ENCODE results near the gene FAM43B. TPM values are rescaled to one million over a fixed set of nuclear protein-coding genes. Genes with fewer than 3 reads are reported as not detected.

The FAM43B gene
- total and polyA plus RNA-seq, 7 donors = 0.05 to 1.2 (median 0.50) TPM

DNA sequence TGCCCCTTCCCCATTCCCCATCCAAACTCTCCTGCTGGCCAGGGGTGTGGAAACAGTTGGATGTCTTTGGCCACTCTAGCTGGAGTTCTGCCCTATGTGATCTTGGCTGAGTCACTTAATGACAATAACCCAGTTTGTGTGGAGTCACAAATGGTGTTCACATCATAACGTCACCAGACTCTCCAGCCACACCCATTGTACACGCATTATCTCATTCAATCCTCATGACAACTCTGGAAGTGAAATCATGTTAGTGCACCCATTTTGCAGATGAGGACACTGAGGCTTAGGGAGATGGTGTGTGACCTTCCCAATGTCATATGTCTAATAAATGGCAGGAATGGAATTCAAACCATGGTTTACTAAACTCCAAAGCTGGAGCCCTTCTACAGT, 35.3 kb downstream of the FAM43B start:
- Histone ChIP-seq H3K9me3 (no peaks in the 10 kb centered on the region), H3K36me3 (ENCODE audit: insufficient read depth in 1 of 2, low read depth in 1 of 2) (no peaks in the 10 kb centered on the region), H3K27me3 (ENCODE audit: insufficient read depth in 3 of 3, low read length in 2 of 3) (peaks cover 0 to 36% (median 5%) of the 10 kb centered on the region in 3 donors), H3K4me3 (no peak overlapping the region), H3K27ac (no peak overlapping the region), H3K4me1 (no peaks in the 10 kb centered on the region)
- TF ChIP-seq, protein P1, sequence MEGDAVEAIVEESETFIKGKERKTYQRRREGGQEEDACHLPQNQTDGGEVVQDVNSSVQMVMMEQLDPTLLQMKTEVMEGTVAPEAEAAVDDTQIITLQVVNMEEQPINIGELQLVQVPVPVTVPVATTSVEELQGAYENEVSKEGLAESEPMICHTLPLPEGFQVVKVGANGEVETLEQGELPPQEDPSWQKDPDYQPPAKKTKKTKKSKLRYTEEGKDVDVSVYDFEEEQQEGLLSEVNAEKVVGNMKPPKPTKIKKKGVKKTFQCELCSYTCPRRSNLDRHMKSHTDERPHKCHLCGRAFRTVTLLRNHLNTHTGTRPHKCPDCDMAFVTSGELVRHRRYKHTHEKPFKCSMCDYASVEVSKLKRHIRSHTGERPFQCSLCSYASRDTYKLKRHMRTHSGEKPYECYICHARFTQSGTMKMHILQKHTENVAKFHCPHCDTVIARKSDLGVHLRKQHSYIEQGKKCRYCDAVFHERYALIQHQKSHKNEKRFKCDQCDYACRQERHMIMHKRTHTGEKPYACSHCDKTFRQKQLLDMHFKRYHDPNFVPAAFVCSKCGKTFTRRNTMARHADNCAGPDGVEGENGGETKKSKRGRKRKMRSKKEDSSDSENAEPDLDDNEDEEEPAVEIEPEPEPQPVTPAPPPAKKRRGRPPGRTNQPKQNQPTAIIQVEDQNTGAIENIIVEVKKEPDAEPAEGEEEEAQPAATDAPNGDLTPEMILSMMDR (IDR thresholded peaks at IDR 0.05) = no peak
- DNase-seq (no peak), ATAC-seq (peak in 3 of 4 donors; percentile 41 to 55 (median 46))
- 34 to 46% (median 45%) methylated on average over 2 of the region's 2 CpGs for WGBS, 3 donors
- intact Hi-C loops (cut with DNase I) = no loop called here

GRCh38 chr1:20588634-20589225, 36.4 kb downstream of the FAM43B start, which contains the start of gene CDA:
TSS of gene CDA (plus strand) at chr1:20589097. CDS start at chr1:20589130, 33 bp downstream.
- Histone ChIP-seq H3K27me3 (ENCODE audit: insufficient read depth in 3 of 3, low read length in 2 of 3) (peaks cover 0 to 38% (median 5%) of the 10 kb centered on the region in 3 donors), H3K27ac (no peak within 1 kb of the TSS), H3K4me1 (no peaks in the 10 kb centered on the region), H3K4me3 (peak within 1 kb of the TSS; percentile 36), H3K36me3 (ENCODE audit: insufficient read depth in 1 of 2, low read depth in 1 of 2) (no peaks in the 10 kb centered on the region), H3K9me3 (no peaks in the 10 kb centered on the region)
- ATAC-seq (peak in 2 of 4 donors; percentile 18 to 25), DNase-seq (peak; percentile 43 to 54)
- intact Hi-C loops (cut with DNase I) = no loop called here
- 28 to 39% (median 34%) methylated on average over 11 of the region's 11 CpGs for WGBS, 3 donors
- TF ChIP-seq, protein P1 (IDR thresholded peaks at IDR 0.05) = no peak

DNA sequence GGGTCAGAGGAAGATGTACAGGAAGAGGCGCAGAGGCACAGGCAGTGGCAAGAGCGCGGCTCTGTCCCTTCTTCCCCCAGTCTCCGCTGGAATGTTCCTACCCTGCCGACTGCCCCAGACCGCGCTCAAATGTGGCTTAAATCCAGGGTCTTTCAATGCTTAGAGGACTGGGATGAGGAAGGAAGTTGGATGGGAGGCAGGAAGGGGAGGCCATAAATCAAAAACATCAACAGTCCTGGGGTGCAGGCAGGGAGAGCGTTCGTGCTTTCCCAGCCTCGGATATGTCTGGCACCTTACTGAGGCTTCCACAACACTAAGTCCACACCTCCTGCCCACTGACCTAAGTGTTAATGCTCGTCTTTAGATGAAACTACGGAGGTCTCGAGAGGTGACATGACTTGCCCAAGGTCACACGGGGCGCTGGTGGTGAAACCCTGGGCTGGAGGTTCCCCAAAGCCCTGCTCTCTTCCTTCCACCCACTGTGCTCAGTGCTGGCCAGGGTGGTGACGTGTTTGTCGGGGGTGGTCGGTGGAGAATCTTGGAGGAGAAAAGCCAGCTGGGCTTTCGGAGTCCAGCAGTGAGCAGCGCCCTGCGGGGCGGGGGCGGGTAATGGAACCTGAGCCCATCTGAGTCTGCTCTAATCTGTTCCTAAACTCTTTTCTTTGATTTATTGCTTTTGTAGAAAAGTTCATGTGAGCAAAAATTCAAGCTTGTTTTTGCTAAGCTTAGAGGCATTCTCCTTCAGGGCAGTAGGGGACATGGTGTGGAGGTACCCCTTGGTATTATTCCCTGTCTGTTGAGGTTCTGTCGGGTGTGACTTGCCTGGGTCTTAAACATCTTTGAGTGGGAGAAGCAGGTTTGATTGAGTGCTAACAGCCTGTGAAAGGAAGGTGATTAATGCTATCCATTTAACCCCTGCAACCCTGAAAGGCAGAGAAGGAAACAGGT, 37.2 kb downstream of the FAM43B start:
- ATAC-seq = peak; percentile 32 to 58 (median 54)
- 7 to 12% (median 9%) methylated on average over 24 of the region's 24 CpGs for WGBS, 3 donors
- Histone ChIP-seq H3K4me3 (peak overlapping the region; percentile 36), H3K27ac (no peak overlapping the region), H3K36me3 (ENCODE audit: insufficient read depth in 1 of 2, low read depth in 1 of 2) (no peaks in the 10 kb centered on the region), H3K9me3 (no peaks in the 10 kb centered on the region), H3K4me1 (no peaks in the 10 kb centered on the region), H3K27me3 (ENCODE audit: insufficient read depth in 3 of 3, low read length in 2 of 3) (peaks cover 0 to 38% (median 5%) of the 10 kb centered on the region in 3 donors)
- DNase-seq = peak; percentile 75 to 84
- intact Hi-C loops (cut with DNase I) = no loop called here
- TF ChIP-seq, protein P1 (IDR thresholded peaks at IDR 0.05) = no peak

DNA sequence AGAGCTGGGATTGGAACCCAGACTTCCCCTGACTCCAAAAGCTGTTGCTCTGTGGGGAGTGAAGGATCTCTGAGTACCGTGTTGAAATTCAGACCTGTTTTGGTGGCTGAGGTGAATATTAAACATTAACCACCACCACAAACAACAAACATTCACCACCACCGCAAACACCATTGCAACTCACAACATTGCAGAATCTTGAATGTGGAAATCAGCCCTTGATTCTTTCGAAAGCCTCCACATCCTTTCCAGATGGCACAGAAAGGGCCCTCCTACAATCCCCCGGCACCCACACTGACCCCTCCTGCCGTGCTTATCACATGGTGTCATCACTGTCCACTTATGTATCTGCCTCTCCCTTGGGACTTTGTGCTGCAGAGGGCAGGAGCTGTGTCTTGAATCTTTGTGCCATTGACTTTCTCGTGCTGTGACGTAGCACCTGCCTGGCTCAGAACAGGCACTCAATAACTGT, 38.0 kb downstream of the FAM43B start:
- no peaks in the 10 kb centered on the region for H3K4me1 ChIP-seq
- no peak overlapping the region for H3K27ac ChIP-seq
- TF ChIP-seq, protein P1 (IDR thresholded peaks at IDR 0.05) = no peak
- peak overlapping the region; percentile 36 for H3K4me3 ChIP-seq
- H3K9me3 ChIP-seq = no peaks in the 10 kb centered on the region
- ATAC-seq = peak in 3 of 4 donors; percentile 65 to 77 (median 69)
- no peaks in the 10 kb centered on the region for H3K36me3 ChIP-seq (ENCODE audit: insufficient read depth in 1 of 2, low read depth in 1 of 2)
- H3K27me3 ChIP-seq (ENCODE audit: insufficient read depth in 3 of 3, low read length in 2 of 3) = peaks cover 0 to 38% (median 5%) of the 10 kb centered on the region in 3 donors
- 26 to 46% (median 29%) methylated on average over 7 of the region's 7 CpGs for WGBS, 3 donors
- intact Hi-C loops (cut with DNase I) = no loop called here
- peak; percentile 66 to 74 for DNase-seq

All from psoas muscle (tissue), 8 donors.